ENCODE measurements around the gene TTLL11. TPM values are rescaled to one million over a fixed set of nuclear protein-coding genes. Genes with fewer than 3 reads are reported as not detected.

The TTLL11 gene
- total and polyA plus RNA-seq, 4 donors = 1.4 to 4.5 (median 3.6) TPM

DNA sequence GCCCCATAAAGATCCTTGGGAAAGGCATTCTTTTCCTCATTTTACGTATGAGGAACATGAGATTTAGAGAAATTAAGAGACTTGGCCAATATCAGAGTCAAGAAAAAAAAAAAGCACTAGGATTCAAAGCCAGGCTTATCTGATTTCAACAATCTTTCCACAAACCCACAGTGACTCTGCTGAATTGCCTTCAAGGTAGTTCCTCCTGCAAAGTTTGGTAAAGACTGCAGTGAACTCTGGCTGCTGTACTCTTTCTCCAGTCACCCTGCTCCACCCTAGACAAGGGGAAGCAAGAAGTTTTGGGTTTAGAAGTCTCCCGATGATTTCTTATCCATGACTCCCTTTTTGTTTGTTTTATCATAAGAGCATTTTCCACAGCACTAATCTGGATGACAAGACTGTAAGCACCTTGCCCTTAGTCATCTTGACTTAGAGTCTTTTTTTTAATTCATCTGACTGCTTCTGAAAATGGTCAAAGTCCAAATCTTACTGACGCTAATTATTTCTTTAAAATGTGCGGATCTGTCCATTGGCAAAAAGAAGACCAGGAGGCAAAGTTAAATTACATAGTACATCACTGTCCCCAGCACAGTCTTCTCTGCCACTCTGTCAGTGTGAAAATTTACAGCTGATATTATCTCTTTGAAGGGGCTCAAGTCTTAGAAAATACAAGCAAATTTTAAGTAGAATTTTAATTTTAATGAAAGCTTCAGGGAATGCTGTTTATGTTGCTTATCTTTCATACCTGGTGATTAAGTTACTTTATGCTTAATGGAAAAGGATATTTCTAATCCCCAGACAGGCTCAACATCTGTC, 180.1 kb downstream of the TTLL11 start:
- Histone ChIP-seq H3K4me1 (ENCODE audit: control insufficient read depth in 4 of 4, insufficient read depth in 4 of 4, low read length in 3 of 4) (no peaks in the 10 kb centered on the region), H3K9ac (ENCODE audit: low read depth in 1 of 2, low read length in 2 of 2) (no peak overlapping the region), H3K27me3 (ENCODE audit: control insufficient read depth in 4 of 4, insufficient read depth in 4 of 4, low read length in 3 of 4) (no peaks in the 10 kb centered on the region), H3K36me3 (ENCODE audit: control insufficient read depth in 4 of 4, insufficient read depth in 3 of 4, low read depth in 1 of 4, low read length in 3 of 4) (no peaks in the 10 kb centered on the region), H3K9me3 (ENCODE audit: control insufficient read depth in 4 of 4, low read length in 3 of 4) (no peaks in the 10 kb centered on the region), H3K4me3 (ENCODE audit: low read depth in 1 of 3, low read length in 3 of 3) (no peak overlapping the region), H3K27ac (ENCODE audit: low read depth in 1 of 2, low read length in 2 of 2) (no peak overlapping the region)
- TF ChIP-seq HNF4A (conservative IDR thresholded peaks at IDR 0.05) (no peak), EGR1 (IDR thresholded peaks at IDR 0.05; ENCODE audit: low read depth in 2 of 2) (no peak), GABPA (IDR thresholded peaks at IDR 0.05 in 1 of 2, conservative IDR thresholded peaks at IDR 0.05 in 1 of 2) (no peak), SP1 (IDR thresholded peaks at IDR 0.05) (no peak), FOXA2 (IDR thresholded peaks at IDR 0.05) (no peak), HNF4G (IDR thresholded peaks at IDR 0.05) (no peak), NR2F2 (IDR thresholded peaks at IDR 0.05) (no peak), JUND (IDR thresholded peaks at IDR 0.05) (no peak), RXRA (IDR thresholded peaks at IDR 0.05) (no peak), RAD21 (IDR thresholded peaks at IDR 0.05) (no peak)
- TF ChIP-seq, protein P1, sequence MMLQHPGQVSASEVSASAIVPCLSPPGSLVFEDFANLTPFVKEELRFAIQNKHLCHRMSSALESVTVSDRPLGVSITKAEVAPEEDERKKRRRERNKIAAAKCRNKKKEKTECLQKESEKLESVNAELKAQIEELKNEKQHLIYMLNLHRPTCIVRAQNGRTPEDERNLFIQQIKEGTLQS (IDR thresholded peaks at IDR 0.05) = no peak
- DNase-seq (ENCODE audit: low spot score) = no peak
- WGBS = 84% methylated on average over 4 of the region's 4 CpGs

- Histone ChIP-seq H3K27me3 (ENCODE audit: control insufficient read depth in 4 of 4, insufficient read depth in 4 of 4, low read length in 3 of 4) (no peaks in the 10 kb centered on the region), H3K4me3 (ENCODE audit: low read depth in 1 of 3, low read length in 3 of 3) (no peak overlapping the region), H3K9ac (ENCODE audit: low read depth in 1 of 2, low read length in 2 of 2) (no peak overlapping the region), H3K4me1 (ENCODE audit: control insufficient read depth in 4 of 4, insufficient read depth in 4 of 4, low read length in 3 of 4) (no peaks in the 10 kb centered on the region), H3K27ac (ENCODE audit: low read depth in 1 of 2, low read length in 2 of 2) (no peak overlapping the region), H3K9me3 (ENCODE audit: control insufficient read depth in 4 of 4, low read length in 3 of 4) (no peaks in the 10 kb centered on the region), H3K36me3 (ENCODE audit: control insufficient read depth in 4 of 4, insufficient read depth in 3 of 4, low read depth in 1 of 4, low read length in 3 of 4) (no peaks in the 10 kb centered on the region)
- WGBS = 81% methylated on average over 4 of the region's 4 CpGs
- TF ChIP-seq ZBTB33 (IDR thresholded peaks at IDR 0.05) = no peak
- TF ChIP-seq MAX (IDR thresholded peaks at IDR 0.05) = no peak
- TF ChIP-seq GABPA (IDR thresholded peaks at IDR 0.05 in 1 of 2, conservative IDR thresholded peaks at IDR 0.05 in 1 of 2) = no peak
- no peak for TF ChIP-seq HNF4G (IDR thresholded peaks at IDR 0.05)
- no peak for TF ChIP-seq NR2F2 (IDR thresholded peaks at IDR 0.05)
- TF ChIP-seq RAD21 (IDR thresholded peaks at IDR 0.05) = no peak
- TF ChIP-seq, protein P1 (IDR thresholded peaks at IDR 0.05) = no peak
- TF ChIP-seq EGR1 (IDR thresholded peaks at IDR 0.05; ENCODE audit: low read depth in 2 of 2) = no peak
- no peak for TF ChIP-seq RXRA (IDR thresholded peaks at IDR 0.05)
- TF ChIP-seq FOXA1 (IDR thresholded peaks at IDR 0.05) = no peak
- TF ChIP-seq YY1 (IDR thresholded peaks at IDR 0.05) = no peak
- TF ChIP-seq SP1 (IDR thresholded peaks at IDR 0.05) = no peak
- TF ChIP-seq HNF4A (conservative IDR thresholded peaks at IDR 0.05) = no peak
- no peak for DNase-seq (ENCODE audit: low spot score)
These were observed 182.5 kb downstream of the TTLL11 start for GRCh38 chr9:121910491-121911040.
